Neural crest cell (in vitro differentiated cells): ENCODE data around the gene CD99L2. TPM values are rescaled to one million over a fixed set of nuclear protein-coding genes. Genes with fewer than 3 reads are reported as not detected.

Experiments
- DNase-seq: peaks from one replicate; pipeline ENCODE4 v3.0.0; 2021; ENCODE audit warnings: low read depth, mixed read lengths, low spot score
- H3K27ac Mint-ChIP-seq: one replicate; pipeline ENCODE4 v1.8.0; 2021; ENCODE audit warnings: mild to moderate bottlenecking, mixed read lengths; ENCODE audit not compliant: unreplicated experiment
- H3K27me3 Mint-ChIP-seq: 2 replicates; pipeline ENCODE4 v1.8.0; 2021; ENCODE audit warnings: low read depth, mild to moderate bottlenecking, mixed read lengths
- H3K36me3 Mint-ChIP-seq: 2 replicates; pipeline ENCODE4 v1.8.0; 2021; ENCODE audit warnings: low read depth, mild to moderate bottlenecking, mixed read lengths
- H3K4me1 Mint-ChIP-seq: 2 replicates; pipeline ENCODE4 v1.8.0; 2021; ENCODE audit warnings: mixed read lengths
- H3K4me3 Mint-ChIP-seq: one replicate; pipeline ENCODE4 v1.8.0; 2021; ENCODE audit warnings: mild to moderate bottlenecking, mixed read lengths
- H3K9me3 Mint-ChIP-seq: 2 replicates; pipeline ENCODE4 v1.8.0; 2021; ENCODE audit warnings: mixed read lengths
- total RNA-seq: library from RNA; stranded (reverse); gene quantifications from 2 replicates; pipeline ENCODE4 v1.2.1, GENCODE V29; 2021
- TF ChIP-seq, protein P1 (sequence below): fragments of 200-600 bp; sonication (generic); conservative IDR thresholded peaks from 2 replicates; pipeline ENCODE4 v1.5.0; 2021; ENCODE audit warnings: antibody characterized with exemption, mild to moderate bottlenecking

CD99L2 gene
- total RNA-seq, 1 donor from 2014 or later: 40.1 TPM

DNA sequence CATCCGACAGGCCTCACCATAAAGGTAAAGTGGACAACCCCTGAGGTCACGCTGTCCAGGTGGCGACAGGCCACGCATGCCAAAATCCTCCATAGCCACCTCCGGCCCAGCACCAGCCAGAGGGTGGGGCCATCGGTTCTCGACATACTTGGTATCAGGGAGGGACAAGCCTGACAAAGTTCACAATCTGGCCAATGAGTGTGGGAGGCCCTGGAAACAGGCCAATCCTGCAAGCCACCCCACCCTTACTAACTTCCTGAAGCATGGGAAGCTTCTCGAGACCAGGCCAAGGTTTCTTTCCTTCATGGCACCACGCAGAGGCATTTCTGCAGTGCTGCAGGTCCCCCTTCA, 131.4 kb downstream of the CD99L2 start:
- H3K9me3 Mint-ChIP-seq: no peaks in the 10 kb centered on the region
- no peak overlapping the region for H3K27ac Mint-ChIP-seq

GRCh38 chrX:150766351-150767044, 132.0 kb downstream of the CD99L2 start:
- H3K27ac Mint-ChIP-seq: peak overlapping the region; percentile 89
- TF ChIP-seq, protein P1, sequence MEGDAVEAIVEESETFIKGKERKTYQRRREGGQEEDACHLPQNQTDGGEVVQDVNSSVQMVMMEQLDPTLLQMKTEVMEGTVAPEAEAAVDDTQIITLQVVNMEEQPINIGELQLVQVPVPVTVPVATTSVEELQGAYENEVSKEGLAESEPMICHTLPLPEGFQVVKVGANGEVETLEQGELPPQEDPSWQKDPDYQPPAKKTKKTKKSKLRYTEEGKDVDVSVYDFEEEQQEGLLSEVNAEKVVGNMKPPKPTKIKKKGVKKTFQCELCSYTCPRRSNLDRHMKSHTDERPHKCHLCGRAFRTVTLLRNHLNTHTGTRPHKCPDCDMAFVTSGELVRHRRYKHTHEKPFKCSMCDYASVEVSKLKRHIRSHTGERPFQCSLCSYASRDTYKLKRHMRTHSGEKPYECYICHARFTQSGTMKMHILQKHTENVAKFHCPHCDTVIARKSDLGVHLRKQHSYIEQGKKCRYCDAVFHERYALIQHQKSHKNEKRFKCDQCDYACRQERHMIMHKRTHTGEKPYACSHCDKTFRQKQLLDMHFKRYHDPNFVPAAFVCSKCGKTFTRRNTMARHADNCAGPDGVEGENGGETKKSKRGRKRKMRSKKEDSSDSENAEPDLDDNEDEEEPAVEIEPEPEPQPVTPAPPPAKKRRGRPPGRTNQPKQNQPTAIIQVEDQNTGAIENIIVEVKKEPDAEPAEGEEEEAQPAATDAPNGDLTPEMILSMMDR: no peak
- H3K27me3 Mint-ChIP-seq: no peaks in the 10 kb centered on the region
- peaks cover 2% of the 10 kb centered on the region for H3K36me3 Mint-ChIP-seq
- H3K4me1 Mint-ChIP-seq: no peaks in the 10 kb centered on the region
- H3K9me3 Mint-ChIP-seq: no peaks in the 10 kb centered on the region
- DNase-seq: no peak
- no peak overlapping the region for H3K4me3 Mint-ChIP-seq

More for the DNA sequence above, 131.4 kb downstream of the CD99L2 start:
- H3K4me1 Mint-ChIP-seq: no peaks in the 10 kb centered on the region
- TF ChIP-seq, protein P1: no peak
- no peak overlapping the region for H3K4me3 Mint-ChIP-seq
- H3K27me3 Mint-ChIP-seq: no peaks in the 10 kb centered on the region
- DNase-seq: no peak
- peaks cover 2% of the 10 kb centered on the region for H3K36me3 Mint-ChIP-seq

DNA sequence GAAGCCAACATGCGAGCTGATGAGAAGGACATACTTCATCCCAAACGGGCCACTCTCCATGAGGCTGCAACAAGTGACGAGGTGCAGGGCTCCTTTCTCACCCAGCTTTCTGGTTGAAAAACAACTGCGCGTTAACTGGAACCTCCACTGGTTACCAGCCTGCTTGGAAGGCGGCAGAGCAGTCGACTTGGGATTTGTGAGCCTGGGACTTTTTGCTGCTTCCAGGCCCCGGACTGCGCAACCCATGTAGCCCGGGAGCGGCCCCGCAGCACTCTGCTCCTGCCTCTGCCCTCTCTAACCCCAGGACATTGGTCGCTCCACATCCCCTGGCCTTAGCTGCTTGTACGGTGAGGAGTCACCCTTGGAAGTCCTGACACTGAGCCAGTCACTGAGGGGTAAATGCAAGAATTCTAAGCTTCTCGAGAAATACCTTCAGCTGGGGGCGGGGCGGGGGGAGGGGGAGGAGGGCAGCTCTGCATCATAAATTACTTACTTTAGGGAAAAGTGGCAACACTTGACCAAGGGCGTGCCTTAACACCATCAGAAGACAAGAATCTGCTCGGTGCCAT, 132.6 kb downstream of the CD99L2 start:
- TF ChIP-seq, protein P1: no peak
- no peak for DNase-seq
- H3K9me3 Mint-ChIP-seq: no peaks in the 10 kb centered on the region
- no peaks in the 10 kb centered on the region for H3K27me3 Mint-ChIP-seq
- H3K4me1 Mint-ChIP-seq: no peaks in the 10 kb centered on the region
- no peak overlapping the region for H3K4me3 Mint-ChIP-seq
- H3K36me3 Mint-ChIP-seq: peaks cover 2% of the 10 kb centered on the region
- no peak overlapping the region for H3K27ac Mint-ChIP-seq

- TF ChIP-seq, protein P1: no peak
- Mint-ChIP-seq H3K27ac (no peak overlapping the region), H3K36me3 (peaks cover 2% of the 10 kb centered on the region), H3K27me3 (no peaks in the 10 kb centered on the region), H3K9me3 (no peaks in the 10 kb centered on the region), H3K4me3 (no peak overlapping the region), H3K4me1 (no peaks in the 10 kb centered on the region)
- no peak for DNase-seq
These were observed 133.2 kb downstream of the CD99L2 start for GRCh38 chrX:150765237-150765636.

- no peak overlapping the region for H3K27ac Mint-ChIP-seq
- TF ChIP-seq, protein P1: no peak
- no peaks in the 10 kb centered on the region for H3K4me1 Mint-ChIP-seq
- no peak overlapping the region for H3K4me3 Mint-ChIP-seq
- H3K27me3 Mint-ChIP-seq: no peaks in the 10 kb centered on the region
- no peaks in the 10 kb centered on the region for H3K9me3 Mint-ChIP-seq
- peaks cover 7% of the 10 kb centered on the region for H3K36me3 Mint-ChIP-seq
- no peak for DNase-seq
These were observed 134.7 kb downstream of the CD99L2 start for GRCh38 chrX:150763810-150764209.
